ENCODE data around the gene CARD10.

CARD10 gene

GRCh38 chr22:37445501-37445900 is 73.7 kb downstream of the CARD10 start:
- Histone ChIP-seq H3K4me3 (replicated peaks; ENCODE audit: insufficient read depth, low read length) (no peak overlapping the region), H3K27me3 (ENCODE audit: insufficient read depth, poor library complexity, severe bottlenecking) (peaks cover 2% of the 10 kb centered on the region), H3K27ac (replicated peaks) (no peak overlapping the region)
- no peak for TF ChIP-seq CTCF (IDR thresholded peaks at IDR 0.05; ENCODE audit: insufficient read depth, low read length)
- no peak for TF ChIP-seq POLR2AphosphoS5 (IDR thresholded peaks at IDR 0.05; ENCODE audit: low read depth)
- TF ChIP-seq REST (IDR thresholded peaks at IDR 0.05; ENCODE audit: insufficient replicate concordance, low read depth) = no peak
- TF ChIP-seq GABPA (IDR thresholded peaks at IDR 0.05; ENCODE audit: low read depth) = no peak
- TF ChIP-seq SPI1 (IDR thresholded peaks at IDR 0.05; ENCODE audit: borderline replicate concordance, low read depth) = no peak
- DNase-seq (ENCODE audit: low read depth in 1 of 2, low spot score in 1 of 2) = no peak

GRCh38 chr22:37443977-37444376 is 75.2 kb downstream of the CARD10 start:
- no peak for TF ChIP-seq GABPA (IDR thresholded peaks at IDR 0.05; ENCODE audit: low read depth)
- no peak for TF ChIP-seq POLR2AphosphoS5 (IDR thresholded peaks at IDR 0.05; ENCODE audit: low read depth)
- TF ChIP-seq CTCF (IDR thresholded peaks at IDR 0.05; ENCODE audit: insufficient read depth, low read length) = no peak
- TF ChIP-seq REST (IDR thresholded peaks at IDR 0.05; ENCODE audit: insufficient replicate concordance, low read depth) = no peak
- TF ChIP-seq SPI1 (IDR thresholded peaks at IDR 0.05; ENCODE audit: borderline replicate concordance, low read depth) = no peak
- H3K4me3 ChIP-seq (replicated peaks; ENCODE audit: insufficient read depth, low read length) = no peak overlapping the region
- H3K27me3 ChIP-seq (ENCODE audit: insufficient read depth, poor library complexity, severe bottlenecking) = peaks cover 2% of the 10 kb centered on the region
- H3K27ac ChIP-seq (replicated peaks) = no peak overlapping the region
- no peak for DNase-seq (ENCODE audit: low read depth in 1 of 2, low spot score in 1 of 2)

GRCh38 chr22:37443086-37443485 is 76.1 kb downstream of the CARD10 start:
- Histone ChIP-seq H3K4me3 (replicated peaks; ENCODE audit: insufficient read depth, low read length) (no peak overlapping the region), H3K27ac (replicated peaks) (no peak overlapping the region), H3K27me3 (ENCODE audit: insufficient read depth, poor library complexity, severe bottlenecking) (peaks cover 6% of the 10 kb centered on the region)
- no peak for DNase-seq (ENCODE audit: low read depth in 1 of 2, low spot score in 1 of 2)
- TF ChIP-seq SPI1 (IDR thresholded peaks at IDR 0.05; ENCODE audit: borderline replicate concordance, low read depth) (no peak), CTCF (IDR thresholded peaks at IDR 0.05; ENCODE audit: insufficient read depth, low read length) (no peak), GABPA (IDR thresholded peaks at IDR 0.05; ENCODE audit: low read depth) (no peak), REST (IDR thresholded peaks at IDR 0.05; ENCODE audit: insufficient replicate concordance, low read depth) (no peak), POLR2AphosphoS5 (IDR thresholded peaks at IDR 0.05; ENCODE audit: low read depth) (no peak)
